SK-N-SH treated with all-trans-retinoic acid at 6 μM for 48 hours (cell line): ENCODE results near the gene PRRC2A.

Source experiments
- ARNTL ChIP-seq: fragments of 450-650 bp; formaldehyde crosslinking; IDR thresholded peaks from 2 replicates; pipeline ENCODE4 v1.5.0; 2020; ENCODE audit warnings: low read depth, mild to moderate bottlenecking, moderate library complexity, borderline replicate concordance
- BACH2 ChIP-seq: fragments of 250-450 bp; sonication (Bioruptor Pico); IDR thresholded peaks from 2 replicates; pipeline ENCODE4 v1.9.0; 2021; ENCODE audit warnings: mild to moderate bottlenecking, borderline replicate concordance
- GLIS3 ChIP-seq: fragments of 250-450 bp; sonication (Bioruptor Pico); IDR thresholded peaks from 2 replicates; pipeline ENCODE4 v1.5.0; 2020; ENCODE audit warnings: mild to moderate bottlenecking, moderate library complexity
- ISL1 ChIP-seq: fragments of 250-450 bp; sonication (Bioruptor Pico); IDR thresholded peaks from 2 replicates; pipeline ENCODE4 v2.1.2; 2022; ENCODE audit warnings: mild to moderate bottlenecking, moderate library complexity
- PATZ1 ChIP-seq: fragments of 250-450 bp; sonication (Bioruptor Pico); IDR thresholded peaks from 2 replicates; pipeline ENCODE4 v1.8.0; 2020; ENCODE audit warnings: mild to moderate bottlenecking, moderate library complexity, borderline replicate concordance
- POU6F1 ChIP-seq: fragments of 250-450 bp; sonication (Bioruptor Pico); IDR thresholded peaks from 2 replicates; pipeline ENCODE4 v1.8.0; 2021; ENCODE audit warnings: low read depth, mild to moderate bottlenecking, moderate library complexity, borderline replicate concordance
- PPARA ChIP-seq: fragments of 250-450 bp; sonication (Bioruptor Pico); IDR thresholded peaks from 2 replicates; pipeline ENCODE4 v1.5.0; 2020; ENCODE audit warnings: mild to moderate bottlenecking, borderline replicate concordance
- RARB ChIP-seq: fragments of 250-450 bp; sonication (Bioruptor Pico); IDR thresholded peaks from 2 replicates; pipeline ENCODE4 v1.8.0; 2021; ENCODE audit warnings: mild to moderate bottlenecking, moderate library complexity
- TCF4 ChIP-seq: fragments of 250-450 bp; sonication (Bioruptor Pico); IDR thresholded peaks from 2 replicates; pipeline ENCODE4 v1.8.0; 2021; ENCODE audit warnings: mild to moderate bottlenecking, moderate library complexity, borderline replicate concordance
- ZC3H10 ChIP-seq: fragments of 250-450 bp; sonication (Bioruptor Pico); IDR thresholded peaks from 2 replicates; pipeline ENCODE4 v1.5.1; 2021; ENCODE audit warnings: mild to moderate bottlenecking, moderate library complexity
- ZFP3 ChIP-seq: fragments of 250-450 bp; sonication (Bioruptor Pico); IDR thresholded peaks from 2 replicates; pipeline ENCODE4 v1.5.0; 2020; ENCODE audit warnings: mild to moderate bottlenecking, moderate library complexity
- ZFP30 ChIP-seq: fragments of 450-650 bp; formaldehyde crosslinking; IDR thresholded peaks from 2 replicates; pipeline ENCODE4 v1.5.0; 2022; ENCODE audit warnings: mild to moderate bottlenecking, moderate library complexity
- TF ChIP-seq, protein P1 (sequence below): fragments of 250-450 bp; sonication (Bioruptor Pico); IDR thresholded peaks from 2 replicates; pipeline ENCODE4 v1.5.0; 2020; ENCODE audit warnings: mild to moderate bottlenecking, moderate library complexity
- TF ChIP-seq, protein P2 (sequence below): fragments of 250-450 bp; sonication (Bioruptor Pico); IDR thresholded peaks from 2 replicates; pipeline ENCODE4 v1.5.1; 2020; ENCODE audit warnings: low read depth, mild to moderate bottlenecking, moderate library complexity

- TF ChIP-seq PATZ1 (no peak), ARNTL (no peak), TCF4 (CRISPR knock-in tag) (no peak), PPARA (CRISPR knock-in tag) (no peak), GLIS3 (CRISPR knock-in tag) (no peak), ZFP30 (no peak), ZC3H10 (CRISPR knock-in tag) (no peak), ISL1 (no peak), POU6F1 (CRISPR knock-in tag) (no peak), BACH2 (CRISPR knock-in tag) (no peak), RARB (no peak), ZFP3 (CRISPR knock-in tag) (no peak)
- TF ChIP-seq, protein P1, sequence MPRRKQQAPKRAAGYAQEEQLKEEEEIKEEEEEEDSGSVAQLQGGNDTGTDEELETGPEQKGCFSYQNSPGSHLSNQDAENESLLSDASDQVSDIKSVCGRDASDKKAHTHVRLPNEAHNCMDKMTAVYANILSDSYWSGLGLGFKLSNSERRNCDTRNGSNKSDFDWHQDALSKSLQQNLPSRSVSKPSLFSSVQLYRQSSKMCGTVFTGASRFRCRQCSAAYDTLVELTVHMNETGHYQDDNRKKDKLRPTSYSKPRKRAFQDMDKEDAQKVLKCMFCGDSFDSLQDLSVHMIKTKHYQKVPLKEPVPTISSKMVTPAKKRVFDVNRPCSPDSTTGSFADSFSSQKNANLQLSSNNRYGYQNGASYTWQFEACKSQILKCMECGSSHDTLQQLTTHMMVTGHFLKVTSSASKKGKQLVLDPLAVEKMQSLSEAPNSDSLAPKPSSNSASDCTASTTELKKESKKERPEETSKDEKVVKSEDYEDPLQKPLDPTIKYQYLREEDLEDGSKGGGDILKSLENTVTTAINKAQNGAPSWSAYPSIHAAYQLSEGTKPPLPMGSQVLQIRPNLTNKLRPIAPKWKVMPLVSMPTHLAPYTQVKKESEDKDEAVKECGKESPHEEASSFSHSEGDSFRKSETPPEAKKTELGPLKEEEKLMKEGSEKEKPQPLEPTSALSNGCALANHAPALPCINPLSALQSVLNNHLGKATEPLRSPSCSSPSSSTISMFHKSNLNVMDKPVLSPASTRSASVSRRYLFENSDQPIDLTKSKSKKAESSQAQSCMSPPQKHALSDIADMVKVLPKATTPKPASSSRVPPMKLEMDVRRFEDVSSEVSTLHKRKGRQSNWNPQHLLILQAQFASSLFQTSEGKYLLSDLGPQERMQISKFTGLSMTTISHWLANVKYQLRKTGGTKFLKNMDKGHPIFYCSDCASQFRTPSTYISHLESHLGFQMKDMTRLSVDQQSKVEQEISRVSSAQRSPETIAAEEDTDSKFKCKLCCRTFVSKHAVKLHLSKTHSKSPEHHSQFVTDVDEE (CRISPR knock-in tag), result no peak
- TF ChIP-seq, protein P2, sequence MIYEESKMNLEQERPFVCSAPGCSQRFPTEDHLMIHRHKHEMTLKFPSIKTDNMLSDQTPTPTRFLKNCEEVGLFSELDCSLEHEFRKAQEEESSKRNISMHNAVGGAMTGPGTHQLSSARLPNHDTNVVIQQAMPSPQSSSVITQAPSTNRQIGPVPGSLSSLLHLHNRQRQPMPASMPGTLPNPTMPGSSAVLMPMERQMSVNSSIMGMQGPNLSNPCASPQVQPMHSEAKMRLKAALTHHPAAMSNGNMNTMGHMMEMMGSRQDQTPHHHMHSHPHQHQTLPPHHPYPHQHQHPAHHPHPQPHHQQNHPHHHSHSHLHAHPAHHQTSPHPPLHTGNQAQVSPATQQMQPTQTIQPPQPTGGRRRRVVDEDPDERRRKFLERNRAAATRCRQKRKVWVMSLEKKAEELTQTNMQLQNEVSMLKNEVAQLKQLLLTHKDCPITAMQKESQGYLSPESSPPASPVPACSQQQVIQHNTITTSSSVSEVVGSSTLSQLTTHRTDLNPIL (CRISPR knock-in tag), result no peak
Observed at GRCh38 chr6:31636698-31637596, 16.4 kb downstream of the PRRC2A start.
